GM23338 (cell line): Measurements from ENCODE around the gene PHAX. TPM values are rescaled to one million over a fixed set of nuclear protein-coding genes. Genes with fewer than 3 reads are reported as not detected.

ENCODE experiments used
- ATAC-seq: fragments of 200-7000 bp; cut with Tn5 transposase; 3 replicates; pipeline ENCODE4 v1.9.1; 2020
- DNase-seq: peaks from one replicate; pipeline ENCODE4 v3.0.0-alpha.2; 2015; ENCODE audit warnings: low spot score
- H2AFZ ChIP-seq: fragments of 200-600 bp; sonication (generic); 2 replicates; pipeline ENCODE4 v1.8.0; 2016; ENCODE audit warnings: antibody characterized with exemption, mild to moderate bottlenecking, moderate library complexity
- H3F3A ChIP-seq: fragments of 200-600 bp; sonication (generic); replicated peaks from 2 replicates; pipeline ENCODE4 v1.8.0; 2017; ENCODE audit warnings: antibody characterized with exemption, mixed run types, low read depth
- H3K27ac ChIP-seq: fragments of 200-600 bp; sonication (generic); 2 replicates; pipeline ENCODE4 v1.6.1; 2016; ENCODE audit warnings: low read depth
- H3K27me3 ChIP-seq: fragments of 200-600 bp; sonication (generic); 2 replicates; pipeline ENCODE4 v1.8.0; 2016; ENCODE audit warnings: mild to moderate bottlenecking, mixed run types, moderate library complexity; ENCODE audit not compliant: insufficient read depth
- H3K36me3 ChIP-seq: fragments of 200-600 bp; sonication (generic); 2 replicates; pipeline ENCODE4 v1.8.0; 2016; ENCODE audit warnings: mild to moderate bottlenecking; ENCODE audit not compliant: insufficient read depth
- H3K4me1 ChIP-seq: fragments of 200-600 bp; sonication (generic); 2 replicates; pipeline ENCODE4 v1.8.0; 2016; ENCODE audit warnings: mild to moderate bottlenecking, moderate library complexity; ENCODE audit not compliant: insufficient read depth
- H3K4me2 ChIP-seq: fragments of 200-600 bp; sonication (generic); 2 replicates; pipeline ENCODE4 v1.7.1; 2017; ENCODE audit warnings: mixed run types
- H3K4me3 ChIP-seq: fragments of 200-600 bp; sonication (generic); 2 replicates; pipeline ENCODE4 v1.6.1; 2016; ENCODE audit warnings: mixed run types
- H3K79me2 ChIP-seq: fragments of 200-600 bp; sonication (generic); replicated peaks from 2 replicates; pipeline ENCODE4 v1.8.0; 2017; ENCODE audit warnings: mild to moderate bottlenecking; ENCODE audit not compliant: insufficient read depth
- H3K9me2 ChIP-seq: fragments of 200-600 bp; sonication (generic); 2 replicates; pipeline ENCODE4 v1.8.0; 2017; ENCODE audit not compliant: insufficient read depth
- H4K20me1 ChIP-seq: fragments of 200-600 bp; sonication (generic); replicated peaks from 2 replicates; pipeline ENCODE4 v1.8.0; 2017; ENCODE audit warnings: mild to moderate bottlenecking; ENCODE audit not compliant: insufficient read depth
- H3K27ac Mint-ChIP-seq: 2 replicates; pipeline ENCODE4 v1.8.0; 2020; ENCODE audit warnings: inconsistent platforms, mild to moderate bottlenecking, moderate library complexity, mixed read lengths
- H3K27me3 Mint-ChIP-seq: 3 replicates; pipeline ENCODE4 v1.8.0; 2022; ENCODE audit warnings: low read depth, mild to moderate bottlenecking, moderate library complexity, mixed read lengths, inconsistent platforms; ENCODE audit not compliant: insufficient read depth, poor library complexity
- H3K36me3 Mint-ChIP-seq: 3 replicates; pipeline ENCODE4 v1.8.0; 2021; ENCODE audit warnings: low read depth, mild to moderate bottlenecking, inconsistent platforms, moderate library complexity, mixed read lengths
- H3K4me1 Mint-ChIP-seq: 3 replicates; pipeline ENCODE4 v1.8.0; 2020; ENCODE audit warnings: mild to moderate bottlenecking, inconsistent platforms, mixed read lengths
- H3K4me3 Mint-ChIP-seq: 3 replicates; pipeline ENCODE4 v1.8.0; 2021; ENCODE audit warnings: moderate library complexity, mild to moderate bottlenecking, inconsistent platforms, mixed read lengths
- H3K9me3 Mint-ChIP-seq: 3 replicates; pipeline ENCODE4 v1.8.0; 2020; ENCODE audit warnings: moderate library complexity, mild to moderate bottlenecking, inconsistent platforms, mixed read lengths
- CREB1 ChIP-seq: fragments of 250-450 bp; sonication (Bioruptor Pico); IDR thresholded peaks from 2 replicates; pipeline ENCODE4 v1.5.0; 2020; ENCODE audit warnings: low read depth, mild to moderate bottlenecking, moderate library complexity
- CTCF ChIP-seq, 2 experiments: fragments of 200-600 bp in 1 of 2; sonication (generic) in 1 of 2; conservative IDR thresholded peaks; 2 replicates each; pipeline versions ENCODE4 v1.5.1 to v1.6.1; 2016 to 2017; ENCODE audit warnings: antibody characterized with exemption in 2 of 2, low read depth in 2 of 2, mild to moderate bottlenecking in 2 of 2, moderate library complexity in 1 of 2
- EZH2phosphoT487 ChIP-seq: fragments of 200-600 bp; sonication (generic); IDR thresholded peaks from one replicate; pipeline ENCODE4 v1.8.1; 2018; ENCODE audit warnings: antibody characterized with exemption; ENCODE audit not compliant: unreplicated experiment
- JUNB ChIP-seq: IDR thresholded peaks from one replicate; pipeline ENCODE4 v1.6.1; 2016; ENCODE audit warnings: antibody characterized with exemption; ENCODE audit not compliant: unreplicated experiment
- NANOG ChIP-seq: IDR thresholded peaks from 2 replicates; pipeline ENCODE4 v1.6.1; 2016; ENCODE audit warnings: antibody characterized with exemption, borderline replicate concordance
- POLR2AphosphoS5 ChIP-seq: IDR thresholded peaks from 2 replicates; pipeline ENCODE4 v1.6.1; 2016; ENCODE audit warnings: antibody characterized with exemption, low read depth
- STAT1 ChIP-seq: IDR thresholded peaks from one replicate; pipeline ENCODE4 v1.6.1; 2016; ENCODE audit warnings: antibody characterized with exemption; ENCODE audit not compliant: unreplicated experiment
- ZNF331 ChIP-seq: fragments of 250-450 bp; sonication (Bioruptor Pico); IDR thresholded peaks from 2 replicates; pipeline ENCODE4 v1.5.0; 2020; ENCODE audit warnings: low read depth, mild to moderate bottlenecking, moderate library complexity
- ZNF462 ChIP-seq: fragments of 250-450 bp; sonication (Bioruptor Pico); IDR thresholded peaks from 2 replicates; pipeline ENCODE4 v1.5.0; 2020; ENCODE audit warnings: mild to moderate bottlenecking, moderate library complexity
- polyA plus RNA-seq: library from polyadenylated mRNA; unstranded; fragments of >200 nt; fragmentation: Nextera tagmentation; extraction: Ambion mirVana; gene quantifications from 2 replicates; pipeline ENCODE4 v1.2.1, GENCODE V29; 2016
- total RNA-seq: library from RNA; depleted of rRNA; stranded (reverse); fragments of >200 nt; shearing (Covaris generic); gene quantifications from 2 replicates; pipeline ENCODE4 v1.2.3, GENCODE V29; 2014

PHAX gene
- total and polyA plus RNA-seq, 2 experiments from 2014 or later: 75.9 to 140 TPM

GRCh38 chr5:126575644-126576043, 25.1 kb upstream of the PHAX start (continued):
- TF ChIP-seq EZH2phosphoT487: no peak
- TF ChIP-seq ZNF462: no peak
- no peak for TF ChIP-seq CREB1
- no peak for TF ChIP-seq STAT1
- no peak for TF ChIP-seq JUNB
- TF ChIP-seq NANOG: no peak
- no peak for TF ChIP-seq CTCF (conservative IDR thresholded peaks at IDR 0.05; ENCODE audit: low read depth in 2 of 2)

GRCh38 chr5:126576974-126577373, 23.8 kb upstream of the PHAX start:
- peaks cover 89% of the 10 kb centered on the region for H3K36me3 Mint-ChIP-seq
- peaks cover 14% of the 10 kb centered on the region; the same call in 1 of the 2 replicates for H4K20me1 ChIP-seq
- H3K9me3 Mint-ChIP-seq: no peaks in the 10 kb centered on the region
- no peaks in the 10 kb centered on the region for H3F3A ChIP-seq
- no peak overlapping the region for H3K4me3 Mint-ChIP-seq
- ATAC-seq (no peak), DNase-seq (no peak)
- no peaks in the 10 kb centered on the region for H3K4me1 Mint-ChIP-seq
- H3K27ac ChIP-seq: no peak overlapping the region
- H2AFZ ChIP-seq: no peak overlapping the region
- H3K27me3 Mint-ChIP-seq: no peaks in the 10 kb centered on the region
- H3K4me1 ChIP-seq: no peaks in the 10 kb centered on the region
- no peaks in the 10 kb centered on the region for H3K27me3 ChIP-seq
- peaks cover 68% of the 10 kb centered on the region for H3K36me3 ChIP-seq
- H3K27ac Mint-ChIP-seq: no peak overlapping the region
- no peak overlapping the region for H3K4me2 ChIP-seq
- no peaks in the 10 kb centered on the region for H3K9me2 ChIP-seq
- H3K4me3 ChIP-seq: no peak overlapping the region
- H3K79me2 ChIP-seq: no peaks in the 10 kb centered on the region
- TF ChIP-seq ZNF462 (no peak), ZNF331 (no peak), POLR2AphosphoS5 (no peak)
